CD14-positive monocyte (primary cell): ENCODE data around the gene BPI. TPM values are rescaled to one million over a fixed set of nuclear protein-coding genes. Genes with fewer than 3 reads are reported as not detected.

Experiments
- DNase-seq, 3 donors: peaks; one replicate each; pipeline ENCODE4 v3.0.0-alpha.2; 2011 to 2022
- H2AFZ ChIP-seq: 2 replicates; pipeline ENCODE4 v1.6.0; 2012; ENCODE audit warnings: mild to moderate bottlenecking, low read depth, low read length, inconsistent platforms; ENCODE audit not compliant: insufficient read depth, poor library complexity, severe bottlenecking
- H3K27ac ChIP-seq, 2 donors: 1 replicate in 1 of 2; 2 replicates in 1 of 2; pipeline ENCODE4 v1.5.1; 2012 to 2013; ENCODE audit warnings: low read length in 2 of 2, control low read depth in 1 of 2, inconsistent platforms in 1 of 2, low read depth in 1 of 2, mild to moderate bottlenecking in 1 of 2
- H3K27me3 ChIP-seq, 2 donors: one replicate each; pipeline versions ENCODE4 v1.6.0 to v1.6.1; 2011 to 2013; ENCODE audit warnings: low read length in 2 of 2; ENCODE audit not compliant: control insufficient read depth in 2 of 2, insufficient read depth in 2 of 2
- H3K36me3 ChIP-seq, 2 donors: replicated peaks in 1 of 2; 1 replicate in 1 of 2; 2 replicates in 1 of 2; pipeline versions ENCODE4 v1.5.1 to v1.6.1; 2012 to 2013; ENCODE audit warnings: low read length in 2 of 2, control low read depth in 1 of 2, inconsistent platforms in 1 of 2, mild to moderate bottlenecking in 1 of 2; ENCODE audit not compliant: insufficient read depth in 2 of 2, control insufficient read depth in 1 of 2
- H3K4me1 ChIP-seq, 2 donors: 1 replicate in 1 of 2; 2 replicates in 1 of 2; pipeline versions ENCODE4 v1.5.1 to v1.6.1; 2012 to 2013; ENCODE audit warnings: low read length in 2 of 2, control low read depth in 1 of 2, inconsistent platforms in 1 of 2, mild to moderate bottlenecking in 1 of 2, moderate library complexity in 1 of 2; ENCODE audit not compliant: insufficient read depth in 2 of 2, control insufficient read depth in 1 of 2
- H3K4me2 ChIP-seq: replicated peaks from 2 replicates; pipeline ENCODE3; 2012; ENCODE audit warnings: low read length, moderate library complexity, mild to moderate bottlenecking; ENCODE audit not compliant: poor library complexity, severe bottlenecking; ENCODE audit errors: extremely low read depth
- H3K4me3 ChIP-seq, 3 experiments: fragments of 200-600 bp in 1 of 3; sonication (generic) in 1 of 3; replicated peaks in 1 of 3; 1 replicate in 2 of 3; 2 replicates in 1 of 3; pipeline ENCODE4 v1.5.1; 2011 to 2013; ENCODE audit warnings: low read length in 3 of 3, mild to moderate bottlenecking in 3 of 3, control low read depth in 2 of 3, low read depth in 2 of 3, inconsistent platforms in 1 of 3, moderate library complexity in 1 of 3
- H3K79me2 ChIP-seq: 2 replicates; pipeline ENCODE4 v1.6.0; 2012; ENCODE audit warnings: mild to moderate bottlenecking, control low read depth, inconsistent platforms, low read length, moderate library complexity; ENCODE audit not compliant: insufficient read depth
- H3K9ac ChIP-seq: 2 replicates; pipeline ENCODE4 v1.6.0; 2017; ENCODE audit warnings: low read length, mild to moderate bottlenecking; ENCODE audit not compliant: insufficient read depth, poor library complexity, severe bottlenecking
- H3K9me3 ChIP-seq, 2 donors: replicated peaks in 1 of 2; 1 replicate in 1 of 2; 2 replicates in 1 of 2; pipeline versions ENCODE4 v1.5.1 to v1.6.1; 2012 to 2013; ENCODE audit warnings: low read length in 2 of 2, control low read depth in 1 of 2; ENCODE audit not compliant: control insufficient read depth in 1 of 2, insufficient read depth in 1 of 2
- H4K20me1 ChIP-seq: 2 replicates; pipeline ENCODE4 v1.6.0; 2012; ENCODE audit warnings: mild to moderate bottlenecking, low read length, control low read depth, moderate library complexity; ENCODE audit not compliant: insufficient read depth
- H3K27ac Mint-ChIP-seq, 7 donors: one replicate each; pipeline ENCODE4 v1.8.0; 2020; ENCODE audit warnings: mild to moderate bottlenecking in 7 of 7, mixed read lengths in 7 of 7, moderate library complexity in 6 of 7, inconsistent platforms in 2 of 7
- H3K27me3 Mint-ChIP-seq, 3 donors: one replicate each; pipeline ENCODE4 v1.8.0; 2021 to 2022; ENCODE audit warnings: low read depth in 3 of 3, mild to moderate bottlenecking in 3 of 3, mixed read lengths in 3 of 3, moderate library complexity in 3 of 3, inconsistent platforms in 1 of 3
- H3K36me3 Mint-ChIP-seq, 2 donors: one replicate each; pipeline ENCODE4 v1.8.0; 2020; ENCODE audit warnings: mixed read lengths in 2 of 2, inconsistent platforms in 1 of 2, mild to moderate bottlenecking in 1 of 2
- H3K4me1 Mint-ChIP-seq: one replicate; pipeline ENCODE4 v1.8.0; 2020; ENCODE audit warnings: mild to moderate bottlenecking, mixed read lengths
- H3K4me3 Mint-ChIP-seq, 2 donors: one replicate each; pipeline ENCODE4 v1.8.0; 2020; ENCODE audit warnings: mild to moderate bottlenecking in 2 of 2, mixed read lengths in 2 of 2, moderate library complexity in 1 of 2
- H3K9me3 Mint-ChIP-seq, 7 donors: one replicate each; pipeline ENCODE4 v1.8.0; 2020 to 2022; ENCODE audit warnings: mixed read lengths in 7 of 7, mild to moderate bottlenecking in 6 of 7, moderate library complexity in 6 of 7, inconsistent platforms in 2 of 7
- WGBS: methylation state at CpG from one replicate; pipeline ENCODE4 v1.1.5; 2013; ENCODE audit warnings: missing lambda C conversion rate; ENCODE audit not compliant: insufficient coverage; 5-methylcytosine and 5-hydroxymethylcytosine counted together
- intact Hi-C, 2 donors: fragments of 100-400 bp; cut with micrococcal nuclease; formaldehyde crosslinking; loops; one replicate each; pipeline versions ENCODE4 v1.15.0 to v1.15.1; 2023
- polyA plus RNA-seq, 3 donors: library from polyadenylated mRNA; depleted of rRNA in 1 of 3; unstranded in 2 of 3; stranded (reverse) in 1 of 3; fragments of 300-500 nt in 2 of 3; fragments of >200 nt in 1 of 3; fragmentation: Illumina TruSeq in 2 of 3; gene quantifications; 1 replicate in 2 of 3; 2 replicates in 1 of 3; pipeline ENCODE4 v1.2.3, GENCODE V29; 2012 to 2021
- TF ChIP-seq, protein P1 (sequence below): fragments of 200-600 bp; IDR thresholded peaks from one replicate; pipeline ENCODE4 v1.8.0; 2022; ENCODE audit warnings: antibody characterized with exemption, mild to moderate bottlenecking

BPI gene
- polyA plus RNA-seq, 3 donors = 8.2 to 9.0 (median 8.7) TPM

DNA sequence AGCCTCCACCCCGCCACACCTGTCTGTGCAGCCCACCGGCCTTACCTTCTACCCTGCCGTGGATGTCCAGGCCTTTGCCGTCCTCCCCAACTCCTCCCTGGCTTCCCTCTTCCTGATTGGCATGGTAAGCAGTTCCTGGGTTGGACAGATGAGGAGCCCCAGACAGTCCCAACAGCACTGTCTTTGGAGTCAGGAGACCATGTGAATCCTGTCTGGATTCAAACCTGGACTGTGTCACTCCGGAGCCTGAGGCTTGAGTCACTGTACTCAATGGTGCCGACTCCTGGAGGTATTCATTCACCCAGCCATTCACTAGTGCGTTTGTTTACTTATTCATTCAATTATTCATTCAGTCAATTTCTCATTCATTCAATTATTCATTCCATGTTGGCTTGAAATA lies 22.4 kb downstream of the BPI start:
- 100% methylated on average over 4 of the region's 7 CpGs for WGBS
- Mint-ChIP-seq H3K4me1 (peaks cover 4% of the 10 kb centered on the region), H3K27me3 (peaks cover 4 to 15% (median 5%) of the 10 kb centered on the region in 3 donors), H3K27ac (no peak overlapping the region), H3K9me3 (peaks cover 0 to 6% (median 4%) of the 10 kb centered on the region in 7 donors), H3K4me3 (no peak overlapping the region), H3K36me3 (peaks cover 52 to 58% of the 10 kb centered on the region in 2 donors)
- no peaks in the 10 kb centered on the region for H4K20me1 ChIP-seq
- H3K79me2 ChIP-seq = no peaks in the 10 kb centered on the region
- no peak for DNase-seq
- no peak overlapping the region for H3K4me3 ChIP-seq
- H3K27ac ChIP-seq = no peak overlapping the region
- H3K4me2 ChIP-seq = no peak overlapping the region
- H3K4me1 ChIP-seq = no peaks in the 10 kb centered on the region
- no peak overlapping the region for H2AFZ ChIP-seq
- peaks cover 33 to 45% of the 10 kb centered on the region in 2 donors for H3K36me3 ChIP-seq
- H3K27me3 ChIP-seq = no peaks in the 10 kb centered on the region
- intact Hi-C loops = no loop called here
- no peak overlapping the region for H3K9ac ChIP-seq
- TF ChIP-seq, protein P1, sequence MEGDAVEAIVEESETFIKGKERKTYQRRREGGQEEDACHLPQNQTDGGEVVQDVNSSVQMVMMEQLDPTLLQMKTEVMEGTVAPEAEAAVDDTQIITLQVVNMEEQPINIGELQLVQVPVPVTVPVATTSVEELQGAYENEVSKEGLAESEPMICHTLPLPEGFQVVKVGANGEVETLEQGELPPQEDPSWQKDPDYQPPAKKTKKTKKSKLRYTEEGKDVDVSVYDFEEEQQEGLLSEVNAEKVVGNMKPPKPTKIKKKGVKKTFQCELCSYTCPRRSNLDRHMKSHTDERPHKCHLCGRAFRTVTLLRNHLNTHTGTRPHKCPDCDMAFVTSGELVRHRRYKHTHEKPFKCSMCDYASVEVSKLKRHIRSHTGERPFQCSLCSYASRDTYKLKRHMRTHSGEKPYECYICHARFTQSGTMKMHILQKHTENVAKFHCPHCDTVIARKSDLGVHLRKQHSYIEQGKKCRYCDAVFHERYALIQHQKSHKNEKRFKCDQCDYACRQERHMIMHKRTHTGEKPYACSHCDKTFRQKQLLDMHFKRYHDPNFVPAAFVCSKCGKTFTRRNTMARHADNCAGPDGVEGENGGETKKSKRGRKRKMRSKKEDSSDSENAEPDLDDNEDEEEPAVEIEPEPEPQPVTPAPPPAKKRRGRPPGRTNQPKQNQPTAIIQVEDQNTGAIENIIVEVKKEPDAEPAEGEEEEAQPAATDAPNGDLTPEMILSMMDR = no peak
- no peaks in the 10 kb centered on the region for H3K9me3 ChIP-seq

DNA sequence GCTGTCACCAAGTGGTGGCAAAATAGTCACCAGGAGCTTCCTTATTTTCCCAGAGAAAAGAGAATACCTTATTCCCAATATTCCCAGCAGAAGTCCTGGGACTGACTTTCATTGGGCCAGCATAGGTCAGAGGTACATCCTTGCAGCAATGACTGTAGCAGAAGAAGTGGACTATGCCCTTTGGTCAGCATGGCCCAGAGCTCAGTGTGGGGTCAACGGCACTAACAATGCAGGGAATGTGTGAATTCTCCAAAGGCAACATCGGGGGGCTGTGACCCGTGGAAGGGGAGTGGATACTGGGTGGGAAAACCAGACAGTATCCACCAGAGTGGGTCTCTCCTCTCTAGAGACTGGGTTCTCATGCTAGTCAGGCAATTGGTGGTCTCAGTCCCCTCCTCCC lies 26.7 kb downstream of the BPI start:
- Histone ChIP-seq H2AFZ (no peak overlapping the region), H3K79me2 (no peaks in the 10 kb centered on the region), H3K4me2 (no peak overlapping the region), H3K4me1 (no peaks in the 10 kb centered on the region), H3K9me3 (no peaks in the 10 kb centered on the region), H4K20me1 (no peaks in the 10 kb centered on the region), H3K9ac (no peak overlapping the region), H3K27ac (no peak overlapping the region), H3K36me3 (peaks cover 23% of the 10 kb centered on the region in 2 donors), H3K4me3 (no peak overlapping the region), H3K27me3 (no peaks in the 10 kb centered on the region)
- WGBS = 20% methylated on average over 1 of the region's 3 CpGs
- Mint-ChIP-seq H3K27ac (no peak overlapping the region), H3K27me3 (peaks cover 3 to 21% (median 20%) of the 10 kb centered on the region in 3 donors), H3K36me3 (peaks cover 27 to 44% of the 10 kb centered on the region in 2 donors), H3K4me1 (no peaks in the 10 kb centered on the region), H3K4me3 (no peak overlapping the region), H3K9me3 (peaks cover 0 to 4% (median 2%) of the 10 kb centered on the region in 7 donors)
- intact Hi-C loops = no loop called here
- DNase-seq = no peak
- TF ChIP-seq, protein P1 = no peak
